ENCODE results near the gene C1orf21.

Gene C1orf21

GRCh38 chr1:184533915-184534314 lies 147.1 kb downstream of the C1orf21 start:
- Histone ChIP-seq H3K4me1 (ENCODE audit: control insufficient read depth, low read length) (peaks cover 14% of the 10 kb centered on the region), H3F3A (ENCODE audit: control insufficient read depth, insufficient read depth) (no peaks in the 10 kb centered on the region), H4K20me1 (ENCODE audit: control insufficient read depth, insufficient read depth, low read depth, low read length) (no peaks in the 10 kb centered on the region), H3K9me3 (ENCODE audit: control insufficient read depth, insufficient read depth, low read length) (no peaks in the 10 kb centered on the region), H3K36me3 (ENCODE audit: control insufficient read depth, low read length) (no peaks in the 10 kb centered on the region), H3K9me2 (replicated peaks; ENCODE audit: control insufficient read depth, low read length) (no peaks in the 10 kb centered on the region), H3K27me3 (ENCODE audit: control insufficient read depth, low read length) (peaks cover 3% of the 10 kb centered on the region), H3K4me2 (ENCODE audit: low read length) (no peak overlapping the region), H3K79me2 (ENCODE audit: control insufficient read depth, low read length) (no peaks in the 10 kb centered on the region), H3K4me3 (ENCODE audit: low read length) (no peak overlapping the region), H3K27ac (ENCODE audit: low read depth, low read length) (no peak overlapping the region)
- TF ChIP-seq EZH2phosphoT487 (IDR thresholded peaks at IDR 0.05; ENCODE audit: borderline replicate concordance, low read length) (no peak), CTCF (IDR thresholded peaks at IDR 0.05; ENCODE audit: low read depth, low read length, poor library complexity, severe bottlenecking) (no peak)

- TF ChIP-seq CTCF (IDR thresholded peaks at IDR 0.05; ENCODE audit: low read depth, low read length, poor library complexity, severe bottlenecking) (no peak), EZH2phosphoT487 (IDR thresholded peaks at IDR 0.05; ENCODE audit: borderline replicate concordance, low read length) (no peak)
Observed at GRCh38 chr1:184534690-184535089, 147.9 kb downstream of the C1orf21 start.

GRCh38 chr1:184535191-184535970 lies 148.6 kb downstream of the C1orf21 start:
- Histone ChIP-seq H3K36me3 (ENCODE audit: control insufficient read depth, low read length) (no peaks in the 10 kb centered on the region), H3K4me3 (ENCODE audit: low read length) (no peak overlapping the region), H3K4me2 (ENCODE audit: low read length) (no peak overlapping the region), H3K27ac (ENCODE audit: low read depth, low read length) (no peak overlapping the region), H3K9me3 (ENCODE audit: control insufficient read depth, insufficient read depth, low read length) (no peaks in the 10 kb centered on the region), H3K4me1 (ENCODE audit: control insufficient read depth, low read length) (peaks cover 14% of the 10 kb centered on the region), H3K79me2 (ENCODE audit: control insufficient read depth, low read length) (no peaks in the 10 kb centered on the region), H3K27me3 (ENCODE audit: control insufficient read depth, low read length) (peaks cover 3% of the 10 kb centered on the region), H3K9me2 (replicated peaks; ENCODE audit: control insufficient read depth, low read length) (no peaks in the 10 kb centered on the region), H4K20me1 (ENCODE audit: control insufficient read depth, insufficient read depth, low read depth, low read length) (no peaks in the 10 kb centered on the region), H3F3A (ENCODE audit: control insufficient read depth, insufficient read depth) (no peaks in the 10 kb centered on the region)
- TF ChIP-seq CTCF (IDR thresholded peaks at IDR 0.05; ENCODE audit: low read depth, low read length, poor library complexity, severe bottlenecking) (no peak), EZH2phosphoT487 (IDR thresholded peaks at IDR 0.05; ENCODE audit: borderline replicate concordance, low read length) (no peak)

More at GRCh38 chr1:184534690-184535089, 147.9 kb downstream of the C1orf21 start:
- Histone ChIP-seq H3K4me1 (ENCODE audit: control insufficient read depth, low read length) (peaks cover 14% of the 10 kb centered on the region), H3K9me3 (ENCODE audit: control insufficient read depth, insufficient read depth, low read length) (no peaks in the 10 kb centered on the region), H3K4me2 (ENCODE audit: low read length) (no peak overlapping the region), H3F3A (ENCODE audit: control insufficient read depth, insufficient read depth) (no peaks in the 10 kb centered on the region), H3K27ac (ENCODE audit: low read depth, low read length) (no peak overlapping the region), H3K9me2 (replicated peaks; ENCODE audit: control insufficient read depth, low read length) (no peaks in the 10 kb centered on the region), H3K36me3 (ENCODE audit: control insufficient read depth, low read length) (no peaks in the 10 kb centered on the region), H3K27me3 (ENCODE audit: control insufficient read depth, low read length) (peaks cover 3% of the 10 kb centered on the region), H4K20me1 (ENCODE audit: control insufficient read depth, insufficient read depth, low read depth, low read length) (no peaks in the 10 kb centered on the region), H3K4me3 (ENCODE audit: low read length) (no peak overlapping the region), H3K79me2 (ENCODE audit: control insufficient read depth, low read length) (no peaks in the 10 kb centered on the region)

Data from DOHH2 (cell line).